IMR-90 (cell line): ENCODE results near the gene WWP2. TPM values are rescaled to one million over a fixed set of nuclear protein-coding genes. Genes with fewer than 3 reads are reported as not detected.

Experiments used
- ATAC-seq: fragments of 200-7000 bp; cut with Tn5 transposase; 2 replicates; pipeline ENCODE4 v1.9.1; 2020; ENCODE audit warnings: low read depth, mild to moderate bottlenecking, moderate library complexity
- BruUV-seq: library from RNA; stranded (reverse); fragments of 400-500 nt; replicated peaks from 2 replicates; lab custom pipeline; 2021; lab: Mats Ljungman, UMichigan
- CTCF ChIA-PET: fragments of 300-600 bp; formaldehyde crosslinking; extraction: SDS; loops from one replicate; lab custom pipeline; 2021; ENCODE audit warnings: antibody characterized with exemption; lab: Yijun Ruan, JAX
- POLR2A ChIA-PET: fragments of 300-600 bp; sonication (Branson Sonifier 250); formaldehyde crosslinking; loops from one replicate; lab custom pipeline; 2022; ENCODE audit warnings: antibody characterized with exemption; ENCODE audit not compliant: unreplicated experiment; lab: Charles Lee
- DNase-seq: peaks from one replicate; pipeline ENCODE4 v3.0.0; 2013
- H2AFZ ChIP-seq: replicated peaks from 2 replicates; pipeline ENCODE3; 2013; ENCODE audit warnings: low read length, mild to moderate bottlenecking; ENCODE audit not compliant: poor library complexity
- H2AK5ac ChIP-seq: 2 replicates; pipeline ENCODE4 v1.6.1; 2013; ENCODE audit warnings: low read depth, low read length, inconsistent platforms
- H2AK9ac ChIP-seq: replicated peaks from 2 replicates; pipeline ENCODE3; 2013; ENCODE audit warnings: mild to moderate bottlenecking, low read depth, low read length, moderate library complexity; ENCODE audit not compliant: poor library complexity
- H2BK120ac ChIP-seq: 2 replicates; pipeline ENCODE4 v1.6.1; 2013; ENCODE audit warnings: low read depth, low read length, inconsistent platforms
- H2BK15ac ChIP-seq: 3 replicates; pipeline ENCODE4 v1.6.1; 2013; ENCODE audit warnings: low read depth, low read length, inconsistent platforms
- H2BK20ac ChIP-seq: 2 replicates; pipeline ENCODE4 v1.6.1; 2013; ENCODE audit warnings: low read depth, mild to moderate bottlenecking, inconsistent platforms, low read length, moderate library complexity
- H2BK5ac ChIP-seq: 2 replicates; pipeline ENCODE4 v1.6.1; 2013; ENCODE audit warnings: mild to moderate bottlenecking, low read depth, low read length, inconsistent platforms; ENCODE audit not compliant: poor library complexity, severe bottlenecking
- H3K14ac ChIP-seq: replicated peaks from 2 replicates; pipeline ENCODE4 v1.6.1; 2013; ENCODE audit warnings: low read depth, low read length, inconsistent platforms
- H3K18ac ChIP-seq: 2 replicates; pipeline ENCODE4 v1.6.1; 2013; ENCODE audit warnings: low read depth, low read length, control low read depth
- H3K23ac ChIP-seq: 2 replicates; pipeline ENCODE4 v1.6.1; 2013; ENCODE audit warnings: low read depth, low read length, inconsistent platforms
- H3K27ac ChIP-seq: 2 replicates; pipeline ENCODE4 v1.5.1; 2013; ENCODE audit warnings: mild to moderate bottlenecking, control low read depth, low read length; ENCODE audit not compliant: insufficient read depth
- H3K27me3 ChIP-seq: 2 replicates; pipeline ENCODE4 v1.6.1; 2013; ENCODE audit warnings: low read length; ENCODE audit not compliant: control insufficient read depth, insufficient read depth
- H3K36me3 ChIP-seq: 2 replicates; pipeline ENCODE4 v1.6.1; 2013; ENCODE audit warnings: low read length, mixed read lengths; ENCODE audit not compliant: control insufficient read depth, insufficient read depth
- H3K4ac ChIP-seq: 2 replicates; pipeline ENCODE4 v1.6.1; 2013; ENCODE audit warnings: low read depth, low read length, inconsistent platforms
- H3K4me1 ChIP-seq: 2 replicates; pipeline ENCODE4 v1.6.1; 2013; ENCODE audit warnings: low read length, mixed read lengths; ENCODE audit not compliant: control insufficient read depth, insufficient read depth
- H3K4me2 ChIP-seq: 2 replicates; pipeline ENCODE4 v1.6.1; 2013; ENCODE audit warnings: low read depth, mild to moderate bottlenecking, control low read depth, low read length, moderate library complexity
- H3K4me3 ChIP-seq: 2 replicates; pipeline ENCODE4 v1.5.1; 2013; ENCODE audit warnings: low read depth, mild to moderate bottlenecking, control low read depth, low read length, moderate library complexity; ENCODE audit not compliant: insufficient read depth
- H3K56ac ChIP-seq: 2 replicates; pipeline ENCODE4 v1.6.1; 2013; ENCODE audit warnings: low read length, inconsistent platforms; ENCODE audit not compliant: insufficient read depth; ENCODE audit errors: extremely low read depth
- H3K79me1 ChIP-seq, 2 experiments: 2 replicates each; pipeline ENCODE4 v1.6.1; 2013; ENCODE audit warnings: low read length in 2 of 2, inconsistent platforms in 1 of 2, low read depth in 1 of 2
- H3K9ac ChIP-seq: 2 replicates; pipeline ENCODE4 v1.6.1; 2013; ENCODE audit warnings: low read depth, low read length, control low read depth
- H3K9me1 ChIP-seq: 2 replicates; pipeline ENCODE4 v1.6.1; 2013; ENCODE audit warnings: low read length, inconsistent platforms; ENCODE audit not compliant: insufficient read depth
- H3K9me3 ChIP-seq: 2 replicates; pipeline ENCODE4 v1.6.1; 2013; ENCODE audit warnings: low read length; ENCODE audit not compliant: control insufficient read depth, insufficient read depth
- H4K20me1 ChIP-seq: 2 replicates; pipeline ENCODE4 v1.6.1; 2013; ENCODE audit warnings: low read length, inconsistent platforms; ENCODE audit not compliant: insufficient read depth
- H4K5ac ChIP-seq: 2 replicates; pipeline ENCODE4 v1.6.1; 2013; ENCODE audit warnings: mild to moderate bottlenecking, low read depth, low read length, control low read depth
- H4K8ac ChIP-seq, 2 experiments: 2 replicates each; pipeline ENCODE4 v1.6.1; 2013; ENCODE audit warnings: low read depth in 2 of 2, low read length in 2 of 2, control low read depth in 1 of 2, inconsistent platforms in 1 of 2
- H4K91ac ChIP-seq: 2 replicates; pipeline ENCODE4 v1.6.1; 2013; ENCODE audit warnings: low read depth, low read length, inconsistent platforms; ENCODE audit not compliant: insufficient read depth
- BHLHE40 ChIP-seq: fragments of 150-350 bp; IDR thresholded peaks from 2 replicates; pipeline ENCODE4 v1.6.1; 2016; ENCODE audit warnings: mild to moderate bottlenecking, low read depth, low read length
- CEBPB ChIP-seq: IDR thresholded peaks from 2 replicates; pipeline ENCODE4 v1.6.1; 2012; ENCODE audit warnings: low read depth, low read length, improper control_type of control experiment
- CHD1 ChIP-seq: IDR thresholded peaks from 2 replicates; pipeline ENCODE4 v1.6.1; 2012; ENCODE audit warnings: low read depth, low read length, improper control_type of control experiment
- CTCF ChIP-seq: conservative IDR thresholded peaks from 2 replicates; pipeline ENCODE4 v1.5.1; 2012; ENCODE audit warnings: mild to moderate bottlenecking, low read depth, low read length, improper control_type of control experiment
- ELK1 ChIP-seq: fragments of 150-350 bp; IDR thresholded peaks from 2 replicates; pipeline ENCODE4 v1.6.1; 2016; ENCODE audit warnings: low read depth, mild to moderate bottlenecking, low read length, moderate library complexity, borderline replicate concordance
- MAFK ChIP-seq: IDR thresholded peaks from 2 replicates; pipeline ENCODE4 v1.6.1; 2012; ENCODE audit warnings: low read depth, low read length, improper control_type of control experiment
- NFE2L2 ChIP-seq: fragments of 150-350 bp; IDR thresholded peaks from 2 replicates; pipeline ENCODE4 v1.6.1; 2016; ENCODE audit warnings: low read depth, mild to moderate bottlenecking, low read length
- POLR2A ChIP-seq: IDR thresholded peaks from 2 replicates; pipeline ENCODE4 v1.6.1; 2012; ENCODE audit warnings: mild to moderate bottlenecking, low read depth, low read length
- RAD21 ChIP-seq: IDR thresholded peaks from 2 replicates; pipeline ENCODE4 v1.6.1; 2012; ENCODE audit warnings: low read length, improper control_type of control experiment
- RCOR1 ChIP-seq: IDR thresholded peaks from 2 replicates; pipeline ENCODE4 v1.6.1; 2012; ENCODE audit warnings: mild to moderate bottlenecking, low read length, improper control_type of control experiment; ENCODE audit not compliant: insufficient replicate concordance
- SMC3 ChIP-seq: fragments of 150-350 bp; IDR thresholded peaks from 2 replicates; pipeline ENCODE4 v1.6.1; 2016; ENCODE audit warnings: low read depth, mild to moderate bottlenecking, antibody characterized with exemption, low read length, moderate library complexity
- WGBS, 2 experiments: methylation state at CpG; one replicate each; pipeline versions ENCODE4 v1.1.5 to v1.1.7; 2013; ENCODE audit warnings: missing lambda C conversion rate in 2 of 2; ENCODE audit not compliant: insufficient read length in 1 of 2; ENCODE audit errors: extremely low coverage in 2 of 2; 5-methylcytosine and 5-hydroxymethylcytosine counted together
- dilution Hi-C: fragments of 300-500 bp; cut with HindIII; formaldehyde crosslinking; loops from one replicate; pipeline ENCODE4 v1.14.3; 2018; ENCODE audit warnings: low sequenced_read_pairs; ENCODE audit not compliant: unreplicated experiment
- in situ Hi-C: fragments of 300-500 bp; cut with MboI; formaldehyde crosslinking; loops from 3 replicates; pipeline ENCODE4 v1.14.3; 2019; ENCODE audit warnings: low sequenced_read_pairs, inconsistent platforms, mixed read lengths
- intact Hi-C: fragments of 100-400 bp; cut with micrococcal nuclease; formaldehyde crosslinking; loops from 2 replicates; pipeline ENCODE4 v1.10.0; 2022
- polyA plus RNA-seq, 3 experiments: library from polyadenylated mRNA; depleted of rRNA; stranded (reverse); fragments of >200 nt; gene quantifications; 2 replicates each; pipeline ENCODE4 v1.2.3, GENCODE V29; 2012; ENCODE audit warnings: low replicate concordance in 1 of 3
- total RNA-seq: library from RNA; depleted of rRNA; stranded (reverse); fragments of >200 nt; gene quantifications from 2 replicates; pipeline ENCODE4 v1.2.3, GENCODE V29; 2012

Gene WWP2
- total and polyA plus RNA-seq, 2 of the 4 experiments (the other 2 are of a cell fraction): 12.7 to 13.7 TPM

DNA sequence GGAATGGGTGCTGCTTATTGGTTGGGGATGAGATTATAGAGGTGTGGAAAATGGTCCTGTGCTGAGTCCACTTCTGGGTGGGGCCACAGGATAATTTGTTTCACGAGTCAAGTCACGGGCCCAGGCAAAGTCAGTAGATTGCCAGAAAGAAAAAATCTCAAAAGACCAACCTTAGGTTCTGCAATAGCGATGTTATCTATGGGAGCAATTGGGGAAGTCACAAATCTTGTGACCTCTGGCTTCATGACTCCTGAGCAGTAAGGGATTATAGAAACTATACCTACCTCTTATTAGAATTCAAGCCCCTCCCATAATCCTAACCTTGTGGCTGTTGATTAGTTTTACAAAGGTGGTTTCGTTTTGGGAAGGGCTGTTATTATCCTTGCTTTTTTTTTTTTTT is 31.4 kb downstream of the WWP2 start:
- no peaks in the 10 kb centered on the region for H3K9me3 ChIP-seq
- no peak overlapping the region for H2AK5ac ChIP-seq
- H4K8ac ChIP-seq: no peak overlapping the region
- peaks cover 6 to 8% of the 10 kb centered on the region in 2 experiments; a peak in 1 of 4 replicates for H3K79me1 ChIP-seq
- no peak overlapping the region for H4K5ac ChIP-seq
- no peak overlapping the region for H2BK15ac ChIP-seq
- CTCF ChIA-PET: no interaction called here
- no peak overlapping the region for H3K56ac ChIP-seq
- ATAC-seq: no peak
- H2AK9ac ChIP-seq: no peak overlapping the region
- intact Hi-C loops (no loop called here), in situ Hi-C loops (no loop called here), dilution Hi-C loops (no loop called here)
- no peak overlapping the region for H2BK5ac ChIP-seq
- no peak overlapping the region for H3K27ac ChIP-seq
- no peak overlapping the region for H2BK20ac ChIP-seq
- no peak overlapping the region for H3K4ac ChIP-seq
- H3K4me3 ChIP-seq: no peak overlapping the region
- DNase-seq: no peak
- no peaks in the 10 kb centered on the region for H3K4me1 ChIP-seq
- H3K23ac ChIP-seq: no peak overlapping the region
- H3K14ac ChIP-seq: no peak overlapping the region
- no peak overlapping the region for H2AFZ ChIP-seq
- no peak overlapping the region for H3K4me2 ChIP-seq
- no CpG with 5 or more reads among the region's 4 CpGs for WGBS, 2 experiments
- no peak overlapping the region for H4K91ac ChIP-seq
- peaks cover 4% of the 10 kb centered on the region; the same call in 1 of the 2 replicates for H3K9me1 ChIP-seq
- H3K36me3 ChIP-seq: no peaks in the 10 kb centered on the region
- no peak for TF ChIP-seq SMC3
- TF ChIP-seq CTCF: no peak
- TF ChIP-seq BHLHE40: no peak
- TF ChIP-seq POLR2A: no peak
- TF ChIP-seq RCOR1: no peak
- no peak for TF ChIP-seq MAFK
- TF ChIP-seq ELK1: no peak
- no peak for TF ChIP-seq RAD21
- no peak for TF ChIP-seq CEBPB
- no peak for TF ChIP-seq NFE2L2
- no peak for TF ChIP-seq CHD1
- no peak overlapping the region for H3K9ac ChIP-seq
- H3K18ac ChIP-seq: no peak overlapping the region
- POLR2A ChIA-PET: no interaction called here
- H3K27me3 ChIP-seq: no peaks in the 10 kb centered on the region
- BruUV-seq: no TSS peak
- H4K20me1 ChIP-seq: no peaks in the 10 kb centered on the region
- no peak overlapping the region for H2BK120ac ChIP-seq
